ENCODE measurements around the gene CYP24A1.

CYP24A1 gene

GRCh38 chr20:54140067-54140466, 33.7 kb downstream of the CYP24A1 start:
- H3K36me3 ChIP-seq = no peaks in the 10 kb centered on the region
- no peaks in the 10 kb centered on the region for H3K9me3 ChIP-seq
- no peak overlapping the region for H3K27ac ChIP-seq
- no peak for TF ChIP-seq CTCF (IDR thresholded peaks at IDR 0.05)
- H3K27me3 ChIP-seq = peaks cover 53% of the 10 kb centered on the region
- H3K4me3 ChIP-seq (ENCODE audit: low read depth in 1 of 2, low read length in 1 of 2) = no peak overlapping the region
- no peaks in the 10 kb centered on the region for H3K4me1 ChIP-seq (ENCODE audit: control insufficient read depth in 1 of 2, insufficient read depth in 1 of 2, low read depth in 1 of 2, low read length in 1 of 2)

DNA sequence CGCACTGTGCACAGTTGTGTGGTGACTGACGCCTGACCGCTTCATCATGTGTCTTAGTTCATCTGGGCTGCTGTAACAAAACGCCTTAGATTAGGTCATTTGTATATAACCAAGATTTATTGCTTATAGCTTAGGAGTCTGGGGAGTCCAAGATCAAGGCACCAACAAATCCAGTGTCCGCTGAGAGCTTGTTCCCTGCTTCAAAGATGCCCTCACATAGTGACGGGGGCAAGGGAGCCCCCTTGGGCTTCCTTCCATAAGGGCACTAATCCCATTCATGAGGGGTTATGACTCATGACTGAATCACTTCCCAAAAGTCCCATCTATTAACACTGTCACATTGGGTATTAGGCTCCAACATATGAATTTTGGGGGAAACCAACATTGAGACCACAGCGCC, 34.6 kb downstream of the CYP24A1 start:
- Histone ChIP-seq H3K4me1 (ENCODE audit: control insufficient read depth in 1 of 2, insufficient read depth in 1 of 2, low read depth in 1 of 2, low read length in 1 of 2) (no peaks in the 10 kb centered on the region), H3K9me3 (no peaks in the 10 kb centered on the region), H3K27me3 (peaks cover 53% of the 10 kb centered on the region), H3K36me3 (no peaks in the 10 kb centered on the region), H3K27ac (no peak overlapping the region), H3K4me3 (ENCODE audit: low read depth in 1 of 2, low read length in 1 of 2) (no peak overlapping the region)
- no peak for TF ChIP-seq CTCF (IDR thresholded peaks at IDR 0.05)

DNA sequence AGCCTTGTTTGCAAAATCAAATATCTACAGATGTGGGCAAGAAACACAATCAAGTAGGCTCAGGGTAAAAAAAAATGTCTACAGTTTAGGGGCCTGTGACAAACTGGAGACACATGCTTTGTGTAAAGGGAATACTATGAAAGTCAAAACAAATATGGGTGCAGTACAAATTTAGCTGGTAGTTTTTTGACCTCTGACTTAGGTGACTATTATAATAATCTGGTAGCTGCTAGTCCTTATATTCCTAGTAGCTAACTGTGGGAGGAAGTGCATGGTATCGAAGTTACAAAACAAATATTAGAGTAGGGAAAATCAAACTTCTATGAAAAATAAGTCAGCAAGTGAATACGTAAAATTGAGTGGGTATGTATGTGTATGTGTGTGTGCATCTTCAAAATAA, 35.4 kb downstream of the CYP24A1 start:
- Histone ChIP-seq H3K9me3 (no peaks in the 10 kb centered on the region), H3K4me1 (ENCODE audit: control insufficient read depth in 1 of 2, insufficient read depth in 1 of 2, low read depth in 1 of 2, low read length in 1 of 2) (no peaks in the 10 kb centered on the region), H3K36me3 (no peaks in the 10 kb centered on the region), H3K27ac (no peak overlapping the region), H3K27me3 (peaks cover 53% of the 10 kb centered on the region), H3K4me3 (ENCODE audit: low read depth in 1 of 2, low read length in 1 of 2) (no peak overlapping the region)
- TF ChIP-seq CTCF (IDR thresholded peaks at IDR 0.05) = no peak

DNA sequence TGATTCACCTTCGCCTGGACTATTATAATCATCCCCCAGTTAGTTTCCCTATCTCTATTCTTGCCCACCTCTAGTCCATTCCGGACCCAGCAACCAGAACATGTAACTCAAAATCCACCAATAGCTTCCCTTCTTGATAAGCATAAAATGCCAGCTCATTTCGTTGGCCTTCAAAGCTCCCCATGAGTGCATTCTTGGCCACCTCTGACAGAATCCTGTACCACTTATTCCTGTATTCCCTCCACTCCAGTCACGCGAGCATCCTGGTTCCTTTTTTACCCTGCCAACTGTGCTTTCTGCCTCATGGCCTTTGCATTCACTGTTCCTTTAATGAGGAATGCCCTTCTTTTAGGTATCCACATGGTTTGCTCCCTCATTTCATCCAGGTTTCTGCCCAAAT, 36.7 kb downstream of the CYP24A1 start:
- Histone ChIP-seq H3K9me3 (no peaks in the 10 kb centered on the region), H3K4me1 (ENCODE audit: control insufficient read depth in 1 of 2, insufficient read depth in 1 of 2, low read depth in 1 of 2, low read length in 1 of 2) (peaks cover 7 to 12% of the 10 kb centered on the region in 2 experiments), H3K36me3 (no peaks in the 10 kb centered on the region), H3K27me3 (peaks cover 49% of the 10 kb centered on the region), H3K4me3 (ENCODE audit: low read depth in 1 of 2, low read length in 1 of 2) (no peak overlapping the region), H3K27ac (no peak overlapping the region)
- no peak for TF ChIP-seq CTCF (IDR thresholded peaks at IDR 0.05)

DNA sequence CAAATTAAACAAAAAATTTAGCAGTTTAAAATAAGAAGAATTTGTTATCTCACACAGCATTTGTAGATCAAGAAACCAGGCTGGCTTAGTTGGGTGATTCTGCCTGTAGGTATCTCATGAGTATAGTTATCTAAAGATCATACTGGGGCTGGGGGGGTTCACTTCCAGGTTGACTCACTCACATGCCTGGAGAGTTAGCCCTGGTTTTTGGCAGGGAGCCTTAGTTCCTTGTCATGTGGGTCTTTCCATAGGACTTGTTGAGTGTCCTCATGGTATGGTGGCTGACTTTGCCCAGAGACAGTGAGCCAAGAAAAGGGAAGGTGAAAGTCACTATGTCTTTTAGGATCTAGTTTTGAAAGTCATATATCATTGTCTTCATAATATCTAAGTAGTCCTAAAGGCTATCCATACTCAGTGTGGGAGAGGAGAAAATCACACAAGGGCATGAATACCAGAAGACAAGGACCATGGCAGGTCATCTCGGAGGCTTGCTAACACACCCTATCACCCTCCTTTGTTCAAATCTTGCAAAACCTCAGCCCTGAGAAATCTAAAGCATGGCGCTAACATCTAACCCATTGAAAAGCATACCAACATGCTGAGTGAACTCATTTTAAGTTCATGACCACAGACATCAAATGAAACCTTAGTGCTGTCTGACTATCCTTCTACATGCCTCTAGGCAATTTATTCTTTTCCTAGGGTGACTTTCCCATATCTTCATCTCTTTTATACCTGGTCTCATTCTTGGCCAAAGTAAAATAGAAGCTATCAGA, 39.2 kb downstream of the CYP24A1 start:
- peaks cover 28% of the 10 kb centered on the region for H3K27me3 ChIP-seq
- no peak overlapping the region for H3K4me3 ChIP-seq (ENCODE audit: low read depth in 1 of 2, low read length in 1 of 2)
- no peaks in the 10 kb centered on the region for H3K36me3 ChIP-seq
- peaks cover 7 to 16% of the 10 kb centered on the region in 2 experiments for H3K4me1 ChIP-seq (ENCODE audit: control insufficient read depth in 1 of 2, insufficient read depth in 1 of 2, low read depth in 1 of 2, low read length in 1 of 2)
- H3K27ac ChIP-seq = no peak overlapping the region
- no peak for TF ChIP-seq CTCF (IDR thresholded peaks at IDR 0.05)
- H3K9me3 ChIP-seq = no peaks in the 10 kb centered on the region

Data from neutrophil (primary cell).